ENCODE data around the gene PRKN. TPM values are rescaled to one million over a fixed set of nuclear protein-coding genes. Genes with fewer than 3 reads are reported as not detected.

Gene PRKN
- total RNA-seq, 1 experiment from 2014 or later = 2.0 TPM

DNA sequence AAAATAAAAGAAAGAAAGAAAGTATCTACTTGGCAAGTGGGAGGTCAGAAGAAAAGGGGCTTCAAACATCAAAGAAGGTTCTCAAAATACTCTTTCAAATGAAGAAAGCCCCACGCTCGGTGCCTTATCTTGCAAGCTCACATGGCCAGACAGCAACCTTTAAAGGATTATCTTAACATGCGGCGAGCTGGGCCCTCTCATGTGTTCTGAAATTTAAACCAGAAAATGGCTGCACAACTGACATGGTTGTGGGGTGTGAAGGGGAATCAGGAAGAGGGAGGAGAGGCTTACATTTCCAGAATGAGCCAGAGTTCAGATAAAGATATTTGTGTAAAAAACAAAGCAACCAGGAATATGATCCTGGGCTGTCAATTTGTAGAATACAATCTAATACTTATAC is 363.1 kb downstream of the PRKN start:
- H3K27me3 ChIP-seq (ENCODE audit: insufficient read depth, low read length) = no peaks in the 10 kb centered on the region
- H2AFZ ChIP-seq (ENCODE audit: low read length) = no peak overlapping the region
- H3K18ac ChIP-seq (ENCODE audit: insufficient read length, low read depth, low read length) = no peak overlapping the region
- H3K23ac ChIP-seq (ENCODE audit: insufficient read length, low read depth, low read length) = no peak overlapping the region
- H2BK5ac ChIP-seq (ENCODE audit: insufficient read length, low read length) = no peak overlapping the region
- no peak overlapping the region for H4K91ac ChIP-seq (ENCODE audit: insufficient read length, low read depth, low read length)
- H3K9me3 Mint-ChIP-seq = no peaks in the 10 kb centered on the region
- no peak overlapping the region for H3K4ac ChIP-seq (ENCODE audit: low read depth, low read length)
- peaks cover 9 to 11% of the 10 kb centered on the region in 2 experiments for H3K4me1 Mint-ChIP-seq
- H2BK20ac ChIP-seq (ENCODE audit: low read depth, low read length, poor library complexity, severe bottlenecking) = no peak overlapping the region
- no peak overlapping the region for H3K56ac ChIP-seq (ENCODE audit: insufficient read length, low read depth, low read length)
- H2BK15ac ChIP-seq (ENCODE audit: low read depth, low read length) = no peak overlapping the region
- H3K9ac ChIP-seq (ENCODE audit: extremely low read depth, insufficient read length, low read length) = no peak overlapping the region
- TF ChIP-seq, protein P1, sequence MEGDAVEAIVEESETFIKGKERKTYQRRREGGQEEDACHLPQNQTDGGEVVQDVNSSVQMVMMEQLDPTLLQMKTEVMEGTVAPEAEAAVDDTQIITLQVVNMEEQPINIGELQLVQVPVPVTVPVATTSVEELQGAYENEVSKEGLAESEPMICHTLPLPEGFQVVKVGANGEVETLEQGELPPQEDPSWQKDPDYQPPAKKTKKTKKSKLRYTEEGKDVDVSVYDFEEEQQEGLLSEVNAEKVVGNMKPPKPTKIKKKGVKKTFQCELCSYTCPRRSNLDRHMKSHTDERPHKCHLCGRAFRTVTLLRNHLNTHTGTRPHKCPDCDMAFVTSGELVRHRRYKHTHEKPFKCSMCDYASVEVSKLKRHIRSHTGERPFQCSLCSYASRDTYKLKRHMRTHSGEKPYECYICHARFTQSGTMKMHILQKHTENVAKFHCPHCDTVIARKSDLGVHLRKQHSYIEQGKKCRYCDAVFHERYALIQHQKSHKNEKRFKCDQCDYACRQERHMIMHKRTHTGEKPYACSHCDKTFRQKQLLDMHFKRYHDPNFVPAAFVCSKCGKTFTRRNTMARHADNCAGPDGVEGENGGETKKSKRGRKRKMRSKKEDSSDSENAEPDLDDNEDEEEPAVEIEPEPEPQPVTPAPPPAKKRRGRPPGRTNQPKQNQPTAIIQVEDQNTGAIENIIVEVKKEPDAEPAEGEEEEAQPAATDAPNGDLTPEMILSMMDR (conservative IDR thresholded peaks at IDR 0.05) = no peak
- H3K36me3 Mint-ChIP-seq (ENCODE audit: insufficient read depth in 1 of 3, low read depth in 3 of 3) = no peaks in the 10 kb centered on the region
- H3K9me3 ChIP-seq (ENCODE audit: control insufficient read depth, low read depth, low read length) = no peaks in the 10 kb centered on the region
- no peaks in the 10 kb centered on the region for H3K79me1 ChIP-seq (ENCODE audit: insufficient read depth, low read depth, low read length, poor library complexity, severe bottlenecking)
- no peak overlapping the region for H3K4me3 Mint-ChIP-seq
- H3T11ph ChIP-seq (ENCODE audit: low read length) = no peak overlapping the region
- no peaks in the 10 kb centered on the region for H4K20me1 ChIP-seq (ENCODE audit: control insufficient read depth, insufficient read depth, insufficient read length)
- H3K79me2 ChIP-seq (ENCODE audit: insufficient read depth, low read length) = no peaks in the 10 kb centered on the region
- no peak for DNase-seq
- H2BK120ac ChIP-seq (ENCODE audit: low read depth, low read length, poor library complexity, severe bottlenecking) = no peak overlapping the region
- H2BK12ac ChIP-seq (ENCODE audit: insufficient read length, low read depth, low read length) = no peak overlapping the region
- no peak overlapping the region for H3K14ac ChIP-seq (ENCODE audit: insufficient read depth, low read length)
- H3K27ac ChIP-seq (ENCODE audit: insufficient read length, low read depth, low read length) = no peak overlapping the region
- H3K4me1 ChIP-seq (ENCODE audit: insufficient read depth, low read length) = no peaks in the 10 kb centered on the region
- H4K5ac ChIP-seq (ENCODE audit: insufficient read length, low read depth, low read length) = no peak overlapping the region
- no peak overlapping the region for H4K8ac ChIP-seq (replicated peaks; ENCODE audit: insufficient read length, low read depth, low read length)
- H3K27ac Mint-ChIP-seq = no peak overlapping the region; a peak in 1 of 7 replicates
- H3K4me2 ChIP-seq (ENCODE audit: insufficient read depth, insufficient read length, low read length) = no peak overlapping the region
- H3K23me2 ChIP-seq (ENCODE audit: insufficient read length, low read depth, low read length, poor library complexity, severe bottlenecking) = no peaks in the 10 kb centered on the region
- no peaks in the 10 kb centered on the region for H3K27me3 Mint-ChIP-seq (ENCODE audit: low read depth)
- H2AK5ac ChIP-seq (ENCODE audit: insufficient read length, low read length) = no peak overlapping the region
- WGBS (ENCODE audit: extremely low coverage, insufficient read length, low lambda C conversion rate) = no CpG with 5 or more reads among the region's 4 CpGs
